ENCODE results near the gene KIF5B. TPM values are rescaled to one million over a fixed set of nuclear protein-coding genes. Genes with fewer than 3 reads are reported as not detected.

The KIF5B gene
- total RNA-seq, 1 experiment from 2014 or later: 27.7 TPM

DNA sequence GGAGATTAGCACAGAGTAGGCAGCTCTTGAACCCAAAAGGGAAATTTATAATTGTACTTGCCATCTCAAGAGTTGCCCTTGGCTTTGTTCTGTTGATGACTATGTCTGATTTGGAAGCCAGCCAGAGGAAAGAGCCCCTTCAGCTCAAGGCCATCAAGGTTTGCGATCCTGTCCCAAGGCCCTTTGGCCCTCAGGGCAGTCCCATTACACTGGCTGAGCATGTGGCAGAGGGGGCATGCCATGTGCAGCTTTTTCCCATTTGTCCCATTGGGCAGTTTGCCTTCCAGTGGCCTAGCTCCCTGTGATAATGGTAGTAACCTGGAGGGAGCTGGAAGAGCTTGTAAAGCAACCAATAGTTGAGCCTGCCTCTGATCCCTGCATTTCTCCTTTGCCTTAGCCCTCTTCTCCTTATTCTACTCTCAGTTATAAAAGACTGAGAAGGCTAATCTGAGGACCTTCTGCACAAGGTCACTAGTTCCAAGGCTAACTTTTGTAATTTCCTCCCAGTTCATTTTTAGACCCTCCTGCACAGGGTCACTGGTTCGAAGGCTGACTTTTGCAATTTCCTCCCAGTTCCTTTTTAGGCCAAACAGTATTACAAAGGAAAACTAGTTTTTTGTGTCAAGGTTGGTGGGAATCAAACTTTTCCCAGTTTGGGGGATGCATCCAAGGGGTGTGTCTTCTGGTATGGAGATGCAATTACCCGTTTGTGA lies 96.6 kb downstream of the KIF5B start:
- Histone ChIP-seq H3K36me3 (no peaks in the 10 kb centered on the region), H3K4me3 (no peak overlapping the region), H3K9me3 (no peaks in the 10 kb centered on the region), H3K27me3 (no peaks in the 10 kb centered on the region)
- no peak for DNase-seq

Other genes starting within 250 kb of the KIF5B start
- 18.0 and 34.1 TPM in 2 replicates for gene ARHGAP12, start 127.6 kb downstream of the KIF5B start, total RNA-seq (2014; rRNA removed; shearing (Covaris generic); ENCODE audit: low replicate concordance)